SU-DHL-6 (cell line): Measurements from ENCODE around the gene GID4.

ENCODE experiments used
- H2AFZ ChIP-seq: fragments of 200-600 bp; sonication (generic); 2 replicates; pipeline ENCODE4 v1.6.1; 2014; ENCODE audit warnings: low read depth, mild to moderate bottlenecking, moderate library complexity, mixed read lengths, antibody characterized with exemption, low read length; ENCODE audit not compliant: severe bottlenecking
- H3F3A ChIP-seq: fragments of 200-600 bp; shearing (Covaris generic); 2 replicates; pipeline ENCODE4 v1.6.0; 2016; ENCODE audit warnings: antibody characterized with exemption, mild to moderate bottlenecking; ENCODE audit not compliant: insufficient read depth
- H3K27ac ChIP-seq: fragments of 200-600 bp; sonication (generic); 2 replicates; pipeline ENCODE4 v1.5.1; 2016; ENCODE audit warnings: low read depth, mild to moderate bottlenecking, low read length, moderate library complexity, mixed read lengths
- H3K27me3 ChIP-seq: fragments of 200-600 bp; sonication (generic), shearing (Covaris generic); 2 replicates; pipeline ENCODE4 v1.6.0; 2014; ENCODE audit warnings: mild to moderate bottlenecking, low read length
- H3K36me3 ChIP-seq: fragments of 200-600 bp; sonication (generic); 2 replicates; pipeline ENCODE4 v1.6.1; 2014; ENCODE audit warnings: mild to moderate bottlenecking, low read length, mixed read lengths
- H3K4me2 ChIP-seq: fragments of 300-600, 200-600 bp; shearing (Covaris generic), sonication (generic); 2 replicates; pipeline ENCODE4 v1.6.0; 2014; ENCODE audit warnings: low read length, low read depth, mild to moderate bottlenecking; ENCODE audit not compliant: poor library complexity, severe bottlenecking
- H3K4me3 ChIP-seq: fragments of 200-600 bp; sonication (generic); 2 replicates; pipeline ENCODE4 v1.5.1; 2014; ENCODE audit warnings: antibody characterized with exemption, low read length, mild to moderate bottlenecking, mixed read lengths; ENCODE audit not compliant: insufficient read depth, poor library complexity, severe bottlenecking
- H3K79me2 ChIP-seq: fragments of 200-600 bp; sonication (generic); 2 replicates; pipeline ENCODE4 v1.6.1; 2014; ENCODE audit warnings: mild to moderate bottlenecking, low read length, moderate library complexity; ENCODE audit not compliant: insufficient read depth
- H3K9ac ChIP-seq: fragments of 200-600 bp; sonication (generic); 2 replicates; pipeline ENCODE4 v1.7.0; 2014; ENCODE audit warnings: mild to moderate bottlenecking, low read length
- H3K9me2 ChIP-seq: fragments of 200-600 bp; sonication (generic); replicated peaks from 2 replicates; pipeline ENCODE4 v1.6.1; 2014; ENCODE audit warnings: low read length; ENCODE audit not compliant: insufficient read depth
- H3K9me3 ChIP-seq: fragments of 200-600 bp; sonication (generic); 2 replicates; pipeline ENCODE4 v1.6.1; 2014; ENCODE audit warnings: low read length, mixed read lengths; ENCODE audit not compliant: insufficient read depth
- H4K20me1 ChIP-seq: fragments of 200-600 bp; sonication (generic); 2 replicates; pipeline ENCODE4 v1.6.1; 2014; ENCODE audit warnings: low read depth, mild to moderate bottlenecking, antibody characterized with exemption, low read length, moderate library complexity, mixed read lengths
- CTCF ChIP-seq: fragments of 200-600 bp; sonication (generic); IDR thresholded peaks from one replicate; pipeline ENCODE4 v1.5.1; 2017; ENCODE audit warnings: antibody characterized with exemption, mild to moderate bottlenecking, low read length, moderate library complexity; ENCODE audit not compliant: insufficient read depth, poor library complexity, severe bottlenecking
- EZH2phosphoT487 ChIP-seq: fragments of 200-600 bp; sonication (generic), shearing (Covaris generic); conservative IDR thresholded peaks from 2 replicates; pipeline ENCODE4 v1.6.1; 2018; ENCODE audit warnings: mild to moderate bottlenecking, antibody characterized with exemption, low read length, moderate library complexity, mixed read lengths

The GID4 gene

GRCh38 chr17:18038861-18039534, at the start of gene GID4, which contains the start of gene ATPAF2:
Gene GID4 (plus strand): TSS chr17:18039408. CDS start chr17:18039465, 57 bp downstream.
Gene ATPAF2 (minus strand): TSS chr17:18039168. CDS start chr17:18039013, 155 bp downstream.
- H3K4me3 ChIP-seq = peak within 1 kb of the TSS; percentile 89
- H3F3A ChIP-seq = peaks cover 15% of the 10 kb centered on the region; the same call in 1 of the 2 replicates
- peak within 1 kb of the TSS; percentile 72 for H3K9ac ChIP-seq
- no peaks in the 10 kb centered on the region for H3K36me3 ChIP-seq
- H3K9me3 ChIP-seq = no peaks in the 10 kb centered on the region
- H2AFZ ChIP-seq = peak within 1 kb of the TSS; percentile 69
- peak within 1 kb of the TSS; percentile 83 for H3K4me2 ChIP-seq
- TF ChIP-seq EZH2phosphoT487 = no peak
- no peak for TF ChIP-seq CTCF
- H3K27me3 ChIP-seq = no peaks in the 10 kb centered on the region
- H4K20me1 ChIP-seq = no peaks in the 10 kb centered on the region
- no peaks in the 10 kb centered on the region for H3K9me2 ChIP-seq
- peak within 1 kb of the TSS; percentile 47 for H3K27ac ChIP-seq
- peaks cover 54% of the 10 kb centered on the region for H3K79me2 ChIP-seq

DNA sequence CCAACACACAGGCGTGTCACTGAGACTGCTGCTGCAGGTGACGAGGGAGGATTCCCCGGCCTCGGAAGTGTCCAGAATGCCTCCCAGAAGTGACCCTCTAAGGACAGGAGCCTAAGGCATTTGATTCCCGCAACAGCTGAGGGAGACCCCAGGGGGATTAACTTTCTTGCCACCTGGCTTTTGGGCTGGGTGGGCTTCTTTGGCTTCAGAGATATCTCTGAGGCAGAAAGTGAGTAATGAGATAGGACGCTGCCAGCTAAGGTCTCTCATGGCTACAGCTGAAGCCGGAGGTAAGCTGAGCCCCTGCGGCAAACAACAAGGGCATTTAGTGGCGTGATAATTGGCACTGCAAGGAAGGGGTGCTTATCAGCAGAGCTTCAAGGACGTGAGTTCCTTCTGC, 49.6 kb upstream of the GID4 start:
- TF ChIP-seq EZH2phosphoT487 (no peak), CTCF (no peak)
- no peak overlapping the region for H3K4me3 ChIP-seq
- no peaks in the 10 kb centered on the region for H3K27me3 ChIP-seq
- no peaks in the 10 kb centered on the region for H3K36me3 ChIP-seq
- no peak overlapping the region for H3K4me2 ChIP-seq
- H3K27ac ChIP-seq = no peak overlapping the region
- no peaks in the 10 kb centered on the region for H3K79me2 ChIP-seq
- no peak overlapping the region for H3K9ac ChIP-seq
- no peaks in the 10 kb centered on the region for H4K20me1 ChIP-seq
- H3K9me3 ChIP-seq = no peaks in the 10 kb centered on the region
- H3K9me2 ChIP-seq = no peaks in the 10 kb centered on the region
- no peaks in the 10 kb centered on the region for H3F3A ChIP-seq
- no peak overlapping the region for H2AFZ ChIP-seq

DNA sequence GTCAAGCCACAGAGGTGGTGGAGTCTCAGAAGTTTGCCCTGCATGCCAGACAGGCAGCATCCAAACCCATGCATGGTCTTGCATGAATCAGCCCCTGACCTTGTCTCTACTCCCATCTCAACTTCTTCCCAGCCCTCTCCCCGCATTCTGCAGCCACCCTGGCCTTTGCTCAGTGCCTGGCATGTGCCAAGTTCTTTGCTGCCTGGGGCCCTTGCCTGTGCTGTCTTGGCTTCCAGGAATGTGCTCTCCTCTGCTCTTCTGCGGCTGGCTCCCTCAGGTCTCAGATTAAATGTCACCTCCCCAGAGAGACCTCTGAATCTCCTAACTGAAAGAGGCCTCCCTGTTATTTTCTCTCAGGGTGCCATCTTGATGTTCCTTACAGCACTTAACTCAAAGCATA, 48.9 kb upstream of the GID4 start:
- no peaks in the 10 kb centered on the region for H3F3A ChIP-seq
- H3K27ac ChIP-seq = no peak overlapping the region
- H3K9me3 ChIP-seq = no peaks in the 10 kb centered on the region
- no peaks in the 10 kb centered on the region for H4K20me1 ChIP-seq
- H3K4me2 ChIP-seq = no peak overlapping the region
- no peak overlapping the region for H3K4me3 ChIP-seq
- H3K9me2 ChIP-seq = no peaks in the 10 kb centered on the region
- TF ChIP-seq EZH2phosphoT487 = no peak
- TF ChIP-seq CTCF = no peak
- no peaks in the 10 kb centered on the region for H3K27me3 ChIP-seq
- H3K9ac ChIP-seq = no peak overlapping the region
- H3K79me2 ChIP-seq = no peaks in the 10 kb centered on the region
- no peaks in the 10 kb centered on the region for H3K36me3 ChIP-seq
- H2AFZ ChIP-seq = no peak overlapping the region
